Panc1 (cell line): ENCODE measurements around the gene DCLK2. TPM values are rescaled to one million over a fixed set of nuclear protein-coding genes. Genes with fewer than 3 reads are reported as not detected.

Experiments used
- ATAC-seq: fragments of 200-7000 bp; cut with Tn5 transposase; 2 replicates; pipeline ENCODE4 v1.9.1; 2020; ENCODE audit warnings: mild to moderate bottlenecking, moderate library complexity
- BruUV-seq: library from RNA; stranded (reverse); fragments of 400-500 nt; replicated peaks from 2 replicates; lab custom pipeline; 2021; lab: Mats Ljungman, UMichigan
- CTCF ChIA-PET: fragments of 300-600 bp; sonication (Branson Sonifier 250); formaldehyde crosslinking; loops from one replicate; lab custom pipeline; 2022; ENCODE audit warnings: antibody characterized with exemption; lab: Charles Lee
- POLR2A ChIA-PET: fragments of 300-600 bp; sonication (Branson Sonifier 250); formaldehyde crosslinking; loops from one replicate; lab custom pipeline; 2022; ENCODE audit warnings: antibody characterized with exemption; lab: Charles Lee
- DNase-seq: peaks from one replicate; pipeline ENCODE4 v3.0.0-alpha.2; 2010; ENCODE audit warnings: low read depth, low spot score
- H3K27ac ChIP-seq: 2 replicates; pipeline ENCODE4 v1.5.1; 2011; ENCODE audit warnings: mild to moderate bottlenecking, low read length, inconsistent platforms
- H3K27me3 ChIP-seq: fragments of 200-500 bp; sonication (Bioruptor generic); 2 replicates; pipeline ENCODE4 v1.6.0; 2014; ENCODE audit warnings: low read length, inconsistent platforms; ENCODE audit not compliant: control insufficient read depth, insufficient read depth
- H3K36me3 ChIP-seq: fragments of 200-500 bp; sonication (Bioruptor generic); 2 replicates; pipeline ENCODE4 v1.5.1; 2014; ENCODE audit warnings: inconsistent platforms, mild to moderate bottlenecking, low read length, moderate library complexity; ENCODE audit not compliant: control insufficient read depth, insufficient read depth
- H3K4me1 ChIP-seq: 2 replicates; pipeline ENCODE4 v1.5.1; 2011; ENCODE audit warnings: inconsistent platforms, mild to moderate bottlenecking, low read length, moderate library complexity; ENCODE audit not compliant: control insufficient read depth, insufficient read depth
- H3K4me3 ChIP-seq, 2 experiments: 2 replicates each; pipeline ENCODE4 v1.5.1; 2011 to 2012; ENCODE audit warnings: low read depth in 2 of 2, low read length in 2 of 2, mild to moderate bottlenecking in 2 of 2, inconsistent platforms in 1 of 2, moderate library complexity in 1 of 2
- H3K9me3 ChIP-seq: fragments of 200-500 bp; sonication (Bioruptor generic); 2 replicates; pipeline ENCODE4 v1.5.1; 2014; ENCODE audit warnings: low read depth, mild to moderate bottlenecking, inconsistent platforms, low read length, moderate library complexity; ENCODE audit not compliant: control insufficient read depth, insufficient read depth
- CTCF ChIP-seq: fragments of 450-650 bp; IDR thresholded peaks from 2 replicates; pipeline ENCODE4 v1.5.1; 2017; ENCODE audit warnings: mild to moderate bottlenecking
- POLR2AphosphoS5 ChIP-seq: IDR thresholded peaks from 2 replicates; pipeline ENCODE4 v1.6.1; 2012; ENCODE audit warnings: mild to moderate bottlenecking, low read depth, low read length, moderate library complexity
- REST ChIP-seq, 2 experiments: IDR thresholded peaks; 2 replicates each; pipeline ENCODE4 v1.6.1; 2011 to 2012; ENCODE audit warnings: low read depth in 2 of 2, control low read depth in 1 of 2, low read length in 1 of 2, mild to moderate bottlenecking in 1 of 2, moderate library complexity in 1 of 2; ENCODE audit not compliant: insufficient read depth in 1 of 2
- SIN3A ChIP-seq: IDR thresholded peaks from 2 replicates; pipeline ENCODE4 v1.6.1; 2012; ENCODE audit warnings: low read depth, mild to moderate bottlenecking, low read length, moderate library complexity, borderline replicate concordance; ENCODE audit not compliant: insufficient read depth
- TCF7L2 ChIP-seq: IDR thresholded peaks from 2 replicates; pipeline ENCODE4 v1.6.1; 2011; ENCODE audit warnings: mild to moderate bottlenecking, low read depth, low read length, inconsistent platforms
- in situ Hi-C: cut with HindIII; loops from 2 replicates; pipeline ENCODE4 v1.10.0; 2016; ENCODE audit warnings: low sequenced_read_pairs, low pct_unique_long_range_greater_than_20kb
- intact Hi-C: fragments of 100-400 bp; cut with micrococcal nuclease; formaldehyde crosslinking; loops from one replicate; pipeline ENCODE4 v1.10.0; 2022; ENCODE audit not compliant: unreplicated experiment
- total RNA-seq: library from RNA; stranded (reverse); gene quantifications from one replicate; pipeline ENCODE4 v1.2.1, GENCODE V29; 2021; ENCODE audit not compliant: unreplicated experiment

DCLK2 gene
- total RNA-seq, 1 experiment from 2014 or later: 9.5 TPM

GRCh38 chr4:150115851-150116250 is 37.6 kb downstream of the DCLK2 start:
- TF ChIP-seq REST (IDR thresholded peaks at IDR 0.05; ENCODE audit: insufficient read depth in 1 of 2, low read depth in 2 of 2, low read length in 1 of 2) (no peak), SIN3A (no peak), CTCF (no peak), TCF7L2 (no peak), POLR2AphosphoS5 (no peak)
- POLR2A ChIA-PET: no interaction called here
- Histone ChIP-seq H3K9me3 (no peaks in the 10 kb centered on the region; the same call in 1 of the 2 replicates), H3K27me3 (no peaks in the 10 kb centered on the region), H3K4me3 (no peak overlapping the region), H3K4me1 (peaks cover 42% of the 10 kb centered on the region), H3K36me3 (no peaks in the 10 kb centered on the region), H3K27ac (peak overlapping the region; percentile 82)
- DNase-seq (no peak), ATAC-seq (peak; percentile 28; the same call in 1 of the 2 replicates)
- CTCF ChIA-PET: no interaction called here
- intact Hi-C loops (no loop called here), in situ Hi-C loops (no loop called here)
- BruUV-seq: no TSS peak

GRCh38 chr4:150116506-150116905 is 38.3 kb downstream of the DCLK2 start:
- BruUV-seq: no TSS peak
- no peaks in the 10 kb centered on the region for H3K36me3 ChIP-seq
- CTCF ChIA-PET: no interaction called here
- no peak for TF ChIP-seq POLR2AphosphoS5
- DNase-seq (no peak), ATAC-seq (peak; percentile 47; the same call in 1 of the 2 replicates)
- peaks cover 42% of the 10 kb centered on the region for H3K4me1 ChIP-seq
- intact Hi-C loops: no loop called here
- H3K4me3 ChIP-seq: no peak overlapping the region
- H3K27ac ChIP-seq: peak overlapping the region; percentile 82
- in situ Hi-C loops: no loop called here
- POLR2A ChIA-PET: no interaction called here
- H3K9me3 ChIP-seq: no peaks in the 10 kb centered on the region; the same call in 1 of the 2 replicates
- no peaks in the 10 kb centered on the region for H3K27me3 ChIP-seq

GRCh38 chr4:150117094-150117493 is 38.8 kb downstream of the DCLK2 start:
- intact Hi-C loops: no loop called here
- peak; percentile 77 for ATAC-seq
- Histone ChIP-seq H3K27me3 (no peaks in the 10 kb centered on the region), H3K36me3 (no peaks in the 10 kb centered on the region), H3K27ac (peak overlapping the region; percentile 82), H3K4me3 (no peak overlapping the region), H3K9me3 (no peaks in the 10 kb centered on the region; the same call in 1 of the 2 replicates), H3K4me1 (peaks cover 42% of the 10 kb centered on the region)
- BruUV-seq: no TSS peak
- CTCF ChIA-PET: interaction anchor here (1.1 kb wide), 1 partner anchor 53 kb away, joined by 3 read pairs; no protein-coding TSS in a partner anchor
- in situ Hi-C loops: no loop called here
- no peak for DNase-seq
- POLR2A ChIA-PET: no interaction called here
- no peak for TF ChIP-seq POLR2AphosphoS5
- no peak for TF ChIP-seq REST (IDR thresholded peaks at IDR 0.05; ENCODE audit: insufficient read depth in 1 of 2, low read depth in 2 of 2, low read length in 1 of 2)
- no peak for TF ChIP-seq SIN3A
- TF ChIP-seq CTCF: no peak
- TF ChIP-seq TCF7L2: no peak
